H1 (cell line): ENCODE measurements around the gene ZNF804B.

Source experiments
- CBX5 ChIP-seq: fragments of 300-800, 300-1000 bp; sonication (generic); IDR thresholded peaks from 2 replicates; pipeline ENCODE4 v1.7.1; 2016; ENCODE audit warnings: antibody characterized with exemption, low read length, low read depth
- CHD2 ChIP-seq: IDR thresholded peaks from 2 replicates; pipeline ENCODE4 v1.6.1; 2012; ENCODE audit warnings: low read length, improper control_type of control experiment
- EZH2 ChIP-seq: fragments of 200-600 bp; sonication (generic); IDR thresholded peaks from 2 replicates; pipeline ENCODE4 v1.7.1; 2012; ENCODE audit warnings: low read depth, mild to moderate bottlenecking, moderate library complexity, low read length, inconsistent platforms; ENCODE audit not compliant: severe bottlenecking
- FOSL1 ChIP-seq: IDR thresholded peaks from 2 replicates; pipeline ENCODE4 v1.6.1; 2011; ENCODE audit warnings: mild to moderate bottlenecking, low read depth, low read length, moderate library complexity; ENCODE audit not compliant: insufficient read depth
- HDAC6 ChIP-seq: IDR thresholded peaks from one replicate; pipeline ENCODE4 v1.7.1; 2012; ENCODE audit warnings: low read depth, mild to moderate bottlenecking, inconsistent platforms, low read length, moderate library complexity
- POLR2A ChIP-seq, 2 experiments: IDR thresholded peaks; 1 replicate in 1 of 2; 2 replicates in 1 of 2; pipeline ENCODE4 v1.6.1; 2011; ENCODE audit warnings: low read depth in 2 of 2, low read length in 2 of 2, mild to moderate bottlenecking in 2 of 2; ENCODE audit errors: control extremely low read depth in 1 of 2
- POLR2AphosphoS5 ChIP-seq: IDR thresholded peaks from 2 replicates; pipeline ENCODE4 v1.6.1; 2011; ENCODE audit warnings: low read depth, low read length
- SP2 ChIP-seq: IDR thresholded peaks from 2 replicates; pipeline ENCODE4 v1.6.1; 2012; ENCODE audit warnings: mild to moderate bottlenecking, low read length, inconsistent platforms
- YY1 ChIP-seq: IDR thresholded peaks from 2 replicates; pipeline ENCODE4 v1.6.1; 2011; ENCODE audit warnings: low read depth, mild to moderate bottlenecking, low read length
- TF ChIP-seq, protein P1 (sequence below), 3 experiments: IDR thresholded peaks; 1 replicate in 2 of 3; 2 replicates in 1 of 3; pipeline versions ENCODE4 v1.5.1 to v1.6.1; 2011; ENCODE audit warnings: low read length in 3 of 3, mild to moderate bottlenecking in 3 of 3, inconsistent platforms in 2 of 3, low read depth in 1 of 3, moderate library complexity in 1 of 3; ENCODE audit not compliant: insufficient read depth in 1 of 3; ENCODE audit errors: control extremely low read depth in 1 of 3
- TF ChIP-seq, protein P2 (sequence below): IDR thresholded peaks from 2 replicates; pipeline ENCODE4 v1.6.1; 2012; ENCODE audit warnings: inconsistent platforms
- TF ChIP-seq, protein P3 (sequence below): IDR thresholded peaks from 2 replicates; pipeline ENCODE4 v1.6.1; 2011; ENCODE audit warnings: low read depth, mild to moderate bottlenecking, low read length; ENCODE audit not compliant: insufficient read depth

DNA sequence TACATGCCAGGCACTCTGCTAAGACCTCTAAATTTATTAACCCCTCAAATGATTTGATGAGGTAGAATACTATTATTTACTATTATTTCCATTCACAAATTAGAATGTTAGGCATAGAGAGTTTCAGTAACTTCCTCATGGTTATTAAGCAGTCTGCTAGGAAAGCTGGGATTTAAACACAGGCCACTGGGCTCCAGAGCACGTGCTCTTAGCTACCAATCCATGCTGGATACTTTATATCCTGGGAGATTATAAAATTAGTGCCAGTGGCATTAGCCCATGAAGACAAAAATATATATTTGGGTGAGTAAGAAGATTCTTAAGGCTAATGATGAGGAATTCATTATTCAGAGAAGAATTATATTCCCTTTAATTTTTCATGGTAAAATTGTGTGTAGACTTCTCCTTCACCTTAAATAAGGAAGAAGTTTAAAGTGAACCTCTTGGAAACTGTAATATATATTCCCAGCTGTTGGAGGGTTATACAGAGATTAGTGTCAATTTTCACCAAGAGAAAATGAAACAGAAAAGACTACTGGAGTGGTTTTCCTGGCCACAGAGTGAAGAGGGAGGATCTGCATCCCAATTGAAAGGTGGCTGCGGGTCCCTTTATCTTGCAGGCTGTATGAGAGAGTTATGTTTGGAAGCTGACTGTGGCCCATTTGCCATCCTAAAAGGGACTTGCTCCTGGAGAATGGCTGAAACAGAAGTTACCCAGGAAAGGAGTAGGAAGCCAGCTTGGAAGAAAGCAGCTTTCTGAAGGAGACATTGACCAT lies 370.3 kb downstream of the ZNF804B start:
- TF ChIP-seq FOSL1: no peak
- TF ChIP-seq POLR2A (IDR thresholded peaks at IDR 0.05; ENCODE audit: control extremely low read depth in 1 of 2, low read depth in 2 of 2, low read length in 2 of 2): no peak
- TF ChIP-seq, protein P1, sequence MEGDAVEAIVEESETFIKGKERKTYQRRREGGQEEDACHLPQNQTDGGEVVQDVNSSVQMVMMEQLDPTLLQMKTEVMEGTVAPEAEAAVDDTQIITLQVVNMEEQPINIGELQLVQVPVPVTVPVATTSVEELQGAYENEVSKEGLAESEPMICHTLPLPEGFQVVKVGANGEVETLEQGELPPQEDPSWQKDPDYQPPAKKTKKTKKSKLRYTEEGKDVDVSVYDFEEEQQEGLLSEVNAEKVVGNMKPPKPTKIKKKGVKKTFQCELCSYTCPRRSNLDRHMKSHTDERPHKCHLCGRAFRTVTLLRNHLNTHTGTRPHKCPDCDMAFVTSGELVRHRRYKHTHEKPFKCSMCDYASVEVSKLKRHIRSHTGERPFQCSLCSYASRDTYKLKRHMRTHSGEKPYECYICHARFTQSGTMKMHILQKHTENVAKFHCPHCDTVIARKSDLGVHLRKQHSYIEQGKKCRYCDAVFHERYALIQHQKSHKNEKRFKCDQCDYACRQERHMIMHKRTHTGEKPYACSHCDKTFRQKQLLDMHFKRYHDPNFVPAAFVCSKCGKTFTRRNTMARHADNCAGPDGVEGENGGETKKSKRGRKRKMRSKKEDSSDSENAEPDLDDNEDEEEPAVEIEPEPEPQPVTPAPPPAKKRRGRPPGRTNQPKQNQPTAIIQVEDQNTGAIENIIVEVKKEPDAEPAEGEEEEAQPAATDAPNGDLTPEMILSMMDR (IDR thresholded peaks at IDR 0.05; ENCODE audit: control extremely low read depth in 1 of 3, insufficient read depth in 1 of 3, low read depth in 1 of 3, low read length in 3 of 3): no peak
- TF ChIP-seq, protein P2, sequence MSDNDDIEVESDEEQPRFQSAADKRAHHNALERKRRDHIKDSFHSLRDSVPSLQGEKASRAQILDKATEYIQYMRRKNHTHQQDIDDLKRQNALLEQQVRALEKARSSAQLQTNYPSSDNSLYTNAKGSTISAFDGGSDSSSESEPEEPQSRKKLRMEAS: no peak
- no peak for TF ChIP-seq YY1
- TF ChIP-seq EZH2: no peak
- TF ChIP-seq, protein P3, sequence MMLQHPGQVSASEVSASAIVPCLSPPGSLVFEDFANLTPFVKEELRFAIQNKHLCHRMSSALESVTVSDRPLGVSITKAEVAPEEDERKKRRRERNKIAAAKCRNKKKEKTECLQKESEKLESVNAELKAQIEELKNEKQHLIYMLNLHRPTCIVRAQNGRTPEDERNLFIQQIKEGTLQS: no peak
- no peak for TF ChIP-seq CBX5
- no peak for TF ChIP-seq SP2
- TF ChIP-seq POLR2AphosphoS5: no peak
- TF ChIP-seq HDAC6: no peak
- TF ChIP-seq CHD2: no peak
